Lower lobe of right lung (tissue), 2 donors: ENCODE results near the gene SMIM31. TPM values are rescaled to one million over a fixed set of nuclear protein-coding genes. Genes with fewer than 3 reads are reported as not detected.

ENCODE experiments used
- ATAC-seq, 2 donors: fragments of 200-7000 bp; cut with Tn5 transposase; one replicate each; pipeline ENCODE4 v1.9.1; 2020 to 2022; ENCODE audit warnings: mild to moderate bottlenecking in 2 of 2, moderate library complexity in 2 of 2
- DNase-seq: peaks from one replicate; pipeline ENCODE4 v3.0.0-alpha.2; 2020
- H3K27ac ChIP-seq: fragments of 200-600 bp; one replicate; pipeline ENCODE4 v1.8.0; 2022
- H3K27me3 ChIP-seq: fragments of 200-600 bp; one replicate; pipeline ENCODE4 v1.8.0; 2022; ENCODE audit warnings: low read depth
- H3K36me3 ChIP-seq: fragments of 200-600 bp; one replicate; pipeline ENCODE4 v1.8.0; 2022; ENCODE audit warnings: mild to moderate bottlenecking
- H3K4me1 ChIP-seq: fragments of 200-600 bp; one replicate; pipeline ENCODE4 v1.8.0; 2022
- H3K4me3 ChIP-seq: fragments of 200-600 bp; one replicate; pipeline ENCODE4 v1.8.0; 2022; ENCODE audit warnings: mild to moderate bottlenecking
- H3K9me3 ChIP-seq: fragments of 200-600 bp; one replicate; pipeline ENCODE4 v1.8.0; 2022
- CTCF ChIP-seq: fragments of 200-600 bp; IDR thresholded peaks from one replicate; pipeline ENCODE4 v1.8.0; 2022; ENCODE audit warnings: antibody characterized with exemption, mild to moderate bottlenecking
- intact Hi-C: fragments of 100-400 bp; cut with DNase I; formaldehyde crosslinking; loops from one replicate; pipeline ENCODE4 v1.11.0; 2022
- total RNA-seq: library from RNA; stranded (reverse); fragmentation: NEBNext Ultra II Directional; extraction: Animal tissue kit (Norgen Biotek cat#: 25700); gene quantifications from one replicate; pipeline ENCODE4 v1.2.1, GENCODE V29; 2021
- donor health status: DM: no; HTN: yes; CAD: no; lungs with severe emphysema.

SMIM31 gene
- total RNA-seq, 1 donor from 2014 or later, result 0.83 TPM

DNA sequence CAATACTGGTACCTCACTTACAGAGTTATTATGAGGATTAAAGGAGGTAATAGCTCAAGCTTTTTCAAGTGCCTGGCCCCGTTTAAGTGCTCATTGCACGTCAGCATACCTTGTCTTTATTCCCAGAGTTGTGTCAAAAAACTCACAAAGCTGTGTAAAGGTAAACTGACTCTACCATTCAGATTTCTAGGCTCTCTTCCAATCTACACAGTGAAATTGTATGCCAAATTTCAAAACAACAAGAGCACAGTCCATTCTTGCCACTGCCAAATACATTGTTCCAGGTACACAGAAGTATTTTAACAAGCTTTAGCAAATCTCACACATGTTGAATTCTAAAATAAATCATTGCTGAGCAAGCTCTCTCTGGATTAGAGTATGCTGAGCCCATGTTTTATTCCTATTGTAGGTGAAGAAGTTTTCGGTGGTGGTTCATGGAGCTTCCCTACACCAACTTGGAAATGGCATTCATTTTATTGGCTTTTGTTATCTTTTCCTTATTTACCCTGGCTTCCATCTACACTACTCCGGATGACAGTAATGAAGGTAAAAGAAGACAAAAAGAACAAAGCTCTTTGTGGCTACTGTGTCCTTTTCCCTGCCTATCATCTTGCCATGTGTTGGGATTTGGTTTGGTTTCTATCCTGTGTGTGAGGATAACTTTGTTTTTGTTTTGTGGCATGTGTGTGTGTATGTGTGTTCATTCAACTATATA, 16.2 kb downstream of the SMIM31 start:
- no peaks in the 10 kb centered on the region for H3K27me3 ChIP-seq
- intact Hi-C loops, result no loop called here
- no peaks in the 10 kb centered on the region for H3K36me3 ChIP-seq
- DNase-seq, result no peak
- no peak overlapping the region for H3K27ac ChIP-seq
- no peaks in the 10 kb centered on the region for H3K4me1 ChIP-seq
- TF ChIP-seq CTCF, result no peak
- no peaks in the 10 kb centered on the region for H3K9me3 ChIP-seq
- H3K4me3 ChIP-seq, result no peak overlapping the region
- peak; percentile 45 to 57 for ATAC-seq

DNA sequence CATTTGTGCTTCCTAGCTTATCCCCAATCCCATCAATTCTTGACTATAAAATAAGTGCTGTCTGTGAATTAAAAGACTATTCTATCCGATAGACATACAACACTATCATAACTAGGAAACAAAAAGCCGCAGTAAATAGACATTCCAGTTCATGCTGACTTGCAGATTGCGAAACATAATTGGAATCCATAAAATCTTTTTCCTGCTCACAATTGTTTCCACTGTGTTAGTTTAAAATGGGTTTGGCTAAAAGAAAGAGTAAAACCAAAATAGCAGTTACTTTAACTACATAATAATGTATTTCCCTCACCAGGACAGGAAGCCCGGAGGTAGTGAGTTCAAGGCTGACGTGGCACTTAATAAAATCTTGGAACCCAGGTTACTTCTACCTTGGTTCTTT, 17.2 kb downstream of the SMIM31 start:
- no peak for DNase-seq
- Histone ChIP-seq H3K4me1 (no peaks in the 10 kb centered on the region), H3K27me3 (no peaks in the 10 kb centered on the region), H3K4me3 (no peak overlapping the region), H3K27ac (no peak overlapping the region), H3K9me3 (no peaks in the 10 kb centered on the region), H3K36me3 (no peaks in the 10 kb centered on the region)
- ATAC-seq, result no peak
- intact Hi-C loops, result no loop called here
- TF ChIP-seq CTCF, result no peak

DNA sequence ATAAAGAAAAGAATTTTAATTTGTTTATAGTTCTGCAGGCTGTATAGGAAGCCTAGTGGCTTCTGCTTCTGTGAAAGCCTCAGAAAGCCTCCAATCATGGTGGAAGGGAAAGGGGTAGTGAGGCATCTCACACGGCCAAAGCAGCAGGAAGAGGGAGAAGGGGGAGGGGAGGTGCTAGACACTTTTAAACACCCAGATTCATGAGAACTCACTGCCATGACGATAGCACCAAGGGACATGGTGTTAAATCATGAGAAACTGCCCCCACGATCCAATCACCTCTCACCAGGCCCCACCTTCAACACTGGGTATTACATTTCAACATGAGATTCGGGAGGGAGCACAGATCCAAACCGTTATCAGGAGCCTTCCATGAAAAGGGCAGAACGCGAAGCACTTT, 18.1 kb downstream of the SMIM31 start:
- no peak for DNase-seq
- Histone ChIP-seq H3K4me1 (no peaks in the 10 kb centered on the region), H3K36me3 (no peaks in the 10 kb centered on the region), H3K27ac (no peak overlapping the region), H3K9me3 (no peaks in the 10 kb centered on the region), H3K27me3 (no peaks in the 10 kb centered on the region), H3K4me3 (no peak overlapping the region)
- intact Hi-C loops, result no loop called here
- ATAC-seq, result no peak
- TF ChIP-seq CTCF, result no peak

- TF ChIP-seq CTCF, result no peak
- Histone ChIP-seq H3K4me1 (no peaks in the 10 kb centered on the region), H3K27me3 (no peaks in the 10 kb centered on the region), H3K9me3 (no peaks in the 10 kb centered on the region), H3K36me3 (no peaks in the 10 kb centered on the region), H3K4me3 (no peak overlapping the region), H3K27ac (no peak overlapping the region)
- ATAC-seq (no peak), DNase-seq (no peak)
- intact Hi-C loops, result no loop called here
Observed at GRCh38 chr4:164779080-164779479, 25.1 kb downstream of the SMIM31 start.

DNA sequence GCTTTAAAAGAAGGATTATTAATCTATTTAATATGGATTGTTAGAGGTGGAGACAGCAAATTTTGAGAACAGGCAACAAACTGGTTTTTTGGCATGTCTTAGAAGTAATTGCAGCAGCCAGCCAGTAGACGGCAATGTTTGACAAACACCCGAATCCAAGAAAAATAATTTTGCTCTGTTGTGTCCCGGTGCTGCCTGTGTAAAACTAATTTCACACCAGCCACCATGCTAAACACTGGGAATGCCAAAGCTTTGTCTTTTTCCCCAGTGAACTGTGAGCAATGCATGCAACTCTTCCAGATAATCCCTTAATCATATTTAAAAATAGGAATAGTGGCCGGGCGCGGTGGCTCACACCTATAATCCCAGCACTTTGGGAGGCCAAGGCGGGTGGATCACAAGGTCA, 25.9 kb downstream of the SMIM31 start:
- Histone ChIP-seq H3K36me3 (no peaks in the 10 kb centered on the region), H3K27ac (no peak overlapping the region), H3K4me3 (no peak overlapping the region), H3K27me3 (no peaks in the 10 kb centered on the region), H3K9me3 (no peaks in the 10 kb centered on the region), H3K4me1 (no peaks in the 10 kb centered on the region)
- ATAC-seq (peak in 1 of 2 donors; percentile 68), DNase-seq (no peak)
- peak; percentile 63 for TF ChIP-seq CTCF
- intact Hi-C loops, result no loop called here
